ENCODE results near the gene TUBB4B.
A peak's percentile ranks its signal among the peaks of the same experiment; 100 is the strongest.

Gene TUBB4B

DNA sequence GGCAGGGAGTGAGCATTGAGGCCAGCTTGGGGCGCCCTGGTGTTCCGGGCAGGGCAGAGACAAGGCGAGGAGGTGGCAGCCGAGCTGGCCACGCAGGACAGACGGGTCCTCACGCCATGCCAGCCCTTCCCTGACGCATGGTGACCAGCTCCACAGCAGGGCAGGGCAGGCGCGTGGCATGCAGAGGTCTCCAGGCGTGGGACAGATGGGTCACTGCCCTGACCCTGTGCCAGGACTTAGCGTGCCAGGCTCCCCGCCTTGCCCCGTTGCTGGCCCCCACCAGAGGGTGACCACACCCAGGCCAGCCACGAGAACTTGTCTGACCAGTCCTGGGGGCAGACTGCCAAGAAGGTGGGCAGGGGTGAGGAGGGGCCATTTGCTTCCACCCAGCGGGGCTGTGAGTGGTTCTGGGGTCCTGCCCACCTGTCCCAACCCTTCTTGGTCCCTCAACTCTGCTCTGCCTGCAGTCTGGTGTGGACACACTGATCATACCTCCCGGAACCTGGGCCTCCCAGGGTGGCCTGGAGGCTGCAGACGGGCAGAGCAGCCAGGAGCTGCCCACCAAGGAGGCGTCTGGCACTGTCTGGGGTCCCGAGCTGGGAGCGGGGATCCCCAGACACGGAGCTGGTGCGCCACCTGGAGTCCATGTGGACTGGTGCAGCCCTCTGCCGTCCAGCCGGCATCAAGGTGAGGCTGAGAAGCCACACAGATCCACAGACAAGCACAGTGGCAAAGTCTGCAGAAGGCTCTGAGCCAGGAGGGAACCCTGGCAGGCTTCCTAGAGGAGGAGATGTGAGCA, 13.8 kb upstream of the TUBB4B start, which contains the start of gene RNF224:
Gene RNF224 (plus strand): TSS at position 449 of the 799 bp plus-strand sequence. CDS start 834 bp downstream, outside the sequence.
- peak; percentile 82 for DNase-seq (ENCODE audit: low read depth)
- TF ChIP-seq CTCF (IDR thresholded peaks at IDR 0.05; ENCODE audit: low read length, missing control alignments): peak; percentile 89
- no peak within 1 kb of the TSS for H3K4me3 ChIP-seq (replicated peaks; ENCODE audit: low read depth, low read length)

GRCh38 chr9:137227853-137228505, 13.1 kb upstream of the TUBB4B start:
- no peak overlapping the region for H3K4me3 ChIP-seq (replicated peaks; ENCODE audit: low read depth, low read length)
- DNase-seq (ENCODE audit: low read depth): no peak
- TF ChIP-seq CTCF (IDR thresholded peaks at IDR 0.05; ENCODE audit: low read length, missing control alignments): no peak

DNA sequence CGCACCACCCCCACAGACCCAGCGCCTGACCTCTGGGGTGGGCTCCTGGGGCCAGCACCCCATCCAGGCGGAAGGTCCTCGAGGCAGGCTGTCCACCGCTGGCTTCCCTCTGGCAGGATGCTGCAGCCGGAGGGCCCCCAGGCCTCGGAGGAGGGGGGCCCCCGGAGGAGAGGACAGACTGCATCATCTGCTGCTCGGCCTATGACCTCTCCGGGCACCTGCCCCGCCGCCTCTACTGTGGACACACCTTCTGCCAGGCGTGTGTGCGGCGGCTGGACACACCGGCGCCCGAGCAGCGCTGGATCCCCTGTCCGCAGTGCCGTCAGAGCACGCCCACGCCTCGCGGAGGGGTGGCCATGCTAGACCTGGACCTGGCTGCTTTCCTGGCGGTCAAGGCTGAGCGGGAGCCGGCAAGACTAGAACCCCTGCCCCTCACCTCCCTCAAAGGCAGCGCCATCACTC, 12.6 kb upstream of the TUBB4B start:
- TF ChIP-seq CTCF (IDR thresholded peaks at IDR 0.05; ENCODE audit: low read length, missing control alignments): no peak
- H3K4me3 ChIP-seq (replicated peaks; ENCODE audit: low read depth, low read length): no peak overlapping the region
- DNase-seq (ENCODE audit: low read depth): no peak

GRCh38 chr9:137228968-137229896, 11.9 kb upstream of the TUBB4B start:
- H3K4me3 ChIP-seq (replicated peaks; ENCODE audit: low read depth, low read length): no peak overlapping the region
- no peak for DNase-seq (ENCODE audit: low read depth)
- TF ChIP-seq CTCF (IDR thresholded peaks at IDR 0.05; ENCODE audit: low read length, missing control alignments): no peak

- TF ChIP-seq CTCF (IDR thresholded peaks at IDR 0.05; ENCODE audit: low read length, missing control alignments): no peak
- no peak for DNase-seq (ENCODE audit: low read depth)
- H3K4me3 ChIP-seq (replicated peaks; ENCODE audit: low read depth, low read length): no peak overlapping the region
Measured at GRCh38 chr9:137229903-137230704, 11.0 kb upstream of the TUBB4B start.

All from fibroblast of pulmonary artery (primary cell).